ENCODE measurements around the gene BOD1L1. TPM values are rescaled to one million over a fixed set of nuclear protein-coding genes. Genes with fewer than 3 reads are reported as not detected.

BOD1L1 gene
- total RNA-seq, 1 donor from 2014 or later: 37.5 TPM

DNA sequence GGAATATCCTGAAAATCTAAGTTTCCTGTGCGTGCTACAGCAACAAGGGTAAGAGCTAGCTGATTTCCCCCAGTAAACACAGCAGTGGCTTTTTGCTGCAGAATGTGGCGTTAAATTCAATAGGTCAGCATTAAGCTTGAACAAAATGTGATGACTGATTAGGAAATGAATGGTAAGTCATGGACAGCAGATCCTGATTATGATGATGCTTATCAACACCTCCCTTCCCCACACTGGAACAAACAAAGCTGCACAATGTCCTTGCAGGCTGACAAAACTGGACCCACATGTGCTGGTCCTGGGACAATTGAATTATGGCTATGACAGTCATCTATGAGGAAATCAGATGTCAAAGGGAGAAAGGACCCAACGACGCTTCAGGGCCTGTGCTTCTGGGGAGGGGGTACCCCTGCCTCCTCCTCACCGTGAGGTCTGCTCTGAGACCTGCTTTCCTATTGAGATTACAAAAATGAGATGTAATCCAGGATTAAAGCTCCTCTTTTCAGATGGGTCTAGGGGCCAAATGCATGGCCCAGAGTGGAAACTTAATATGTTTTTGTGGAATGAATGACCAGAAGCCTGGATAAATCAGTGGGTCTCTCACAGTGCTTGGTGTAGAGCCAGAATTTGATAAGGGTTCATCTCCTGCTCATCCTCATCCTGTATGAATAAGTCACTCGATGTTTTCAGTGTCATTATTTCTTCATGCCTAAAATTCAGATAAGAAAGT, 32.0 kb upstream of the BOD1L1 start:
- ATAC-seq (no peak), DNase-seq (no peak)
- H3K4me1 ChIP-seq: peaks cover 2% of the 10 kb centered on the region
- H3K36me3 ChIP-seq: no peaks in the 10 kb centered on the region
- H3K4me3 ChIP-seq: no peak overlapping the region
- no peaks in the 10 kb centered on the region for H3K27me3 ChIP-seq
- H3K27ac ChIP-seq: no peak overlapping the region
- intact Hi-C loops (cut with DNase I): loop anchor here (5.0 kb wide), 1 partner anchor 778 kb away; no protein-coding TSS in a partner anchor
- TF ChIP-seq CTCF (IDR thresholded peaks at IDR 0.05): no peak
- H3K9me3 ChIP-seq: no peaks in the 10 kb centered on the region

GRCh38 chr4:13656569-13657405, 29.3 kb upstream of the BOD1L1 start:
- intact Hi-C loops (cut with DNase I): loop anchor here (5.0 kb wide), 1 partner anchor 781 kb away; no protein-coding TSS in a partner anchor
- peak; percentile 74 for ATAC-seq
- peak; percentile 72 for DNase-seq
- TF ChIP-seq CTCF (IDR thresholded peaks at IDR 0.05): peak; percentile 83
- Histone ChIP-seq H3K9me3 (no peaks in the 10 kb centered on the region), H3K4me3 (peak overlapping the region; percentile 25), H3K27me3 (peaks cover 3% of the 10 kb centered on the region), H3K36me3 (no peaks in the 10 kb centered on the region), H3K27ac (no peak overlapping the region), H3K4me1 (peaks cover 5% of the 10 kb centered on the region)

DNA sequence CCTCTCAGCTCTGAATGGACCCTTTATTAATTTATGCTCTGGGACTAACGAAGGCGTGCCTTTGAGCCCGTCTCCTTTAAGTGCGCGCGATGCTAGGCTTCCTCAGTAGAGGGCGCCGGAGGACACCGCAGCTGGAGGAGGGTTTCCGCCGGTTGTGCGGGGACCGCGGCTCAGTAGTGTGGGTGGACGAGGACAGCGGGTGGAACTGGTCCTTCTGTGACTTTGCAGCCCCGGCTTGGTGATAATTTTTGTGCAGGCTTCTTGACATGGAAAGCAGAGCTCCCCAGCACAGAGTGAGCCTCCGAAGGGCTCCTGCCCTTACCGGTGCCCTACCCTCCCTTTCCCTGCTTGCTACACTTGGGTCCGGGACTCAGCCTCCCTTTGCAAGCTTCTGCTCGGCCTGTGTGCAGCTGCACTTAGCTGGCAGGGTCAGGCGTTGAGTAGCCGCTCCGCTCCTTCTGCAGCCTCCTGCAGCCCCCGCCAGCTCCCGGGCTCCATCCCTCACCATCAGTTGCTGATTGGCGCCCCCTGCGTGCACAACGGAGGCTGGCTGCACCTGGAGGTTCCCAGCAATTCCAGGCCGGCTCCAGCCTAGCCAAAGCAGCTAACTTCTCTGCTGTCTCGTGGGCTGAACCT, 26.8 kb upstream of the BOD1L1 start:
- peaks cover 3% of the 10 kb centered on the region for H3K27me3 ChIP-seq
- intact Hi-C loops (cut with DNase I): no loop called here
- peak overlapping the region; percentile 52 for H3K4me3 ChIP-seq
- H3K4me1 ChIP-seq: peaks cover 5% of the 10 kb centered on the region
- no peak overlapping the region for H3K27ac ChIP-seq
- no peaks in the 10 kb centered on the region for H3K36me3 ChIP-seq
- H3K9me3 ChIP-seq: no peaks in the 10 kb centered on the region
- peak; percentile 75 for TF ChIP-seq CTCF (IDR thresholded peaks at IDR 0.05)
- peak; percentile 91 for DNase-seq
- ATAC-seq: peak; percentile 97

DNA sequence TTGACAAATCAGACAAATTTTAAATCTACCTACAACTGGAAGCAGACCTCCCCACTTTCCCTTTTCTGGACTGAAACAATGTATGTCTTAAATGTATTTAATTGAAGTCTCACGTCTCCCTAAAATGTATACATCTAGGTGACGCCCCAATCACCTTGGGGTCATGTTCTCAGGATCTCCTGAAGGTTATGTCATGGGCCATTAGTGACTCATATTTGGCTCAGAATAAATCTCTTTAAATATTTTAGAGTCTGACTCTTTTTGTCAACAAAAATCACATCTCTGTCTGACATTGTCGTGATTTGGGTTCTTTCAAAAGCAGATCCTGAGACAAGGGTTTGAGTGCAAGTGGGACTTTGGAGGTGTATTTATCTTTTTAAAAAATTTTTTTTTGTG, 26.2 kb upstream of the BOD1L1 start:
- intact Hi-C loops (cut with DNase I): no loop called here

More for the DNA sequence above, 26.2 kb upstream of the BOD1L1 start:
- TF ChIP-seq CTCF (IDR thresholded peaks at IDR 0.05): no peak
- no peak for ATAC-seq
- no peaks in the 10 kb centered on the region for H3K9me3 ChIP-seq
- H3K36me3 ChIP-seq: no peaks in the 10 kb centered on the region
- H3K27me3 ChIP-seq: peaks cover 3% of the 10 kb centered on the region
- peak overlapping the region; percentile 52 for H3K4me3 ChIP-seq
- peaks cover 5% of the 10 kb centered on the region for H3K4me1 ChIP-seq
- H3K27ac ChIP-seq: no peak overlapping the region
- DNase-seq: no peak
